Breast epithelium (tissue), 3 donors: ENCODE results near the gene AFG1L.
A peak's percentile ranks its signal among the peaks of the same experiment; 100 is the strongest.

Experiments
- CTCF ChIP-seq, 3 donors: fragments of 450-650 bp; IDR thresholded peaks; one replicate each; pipeline ENCODE4 v1.5.1; 2016 to 2017; ENCODE audit warnings: antibody characterized with exemption in 3 of 3, mild to moderate bottlenecking in 3 of 3, moderate library complexity in 3 of 3
- POLR2A ChIP-seq: fragments of 450-650 bp; IDR thresholded peaks from one replicate; pipeline ENCODE4 v1.6.1; 2016; ENCODE audit warnings: antibody characterized with exemption, mild to moderate bottlenecking, moderate library complexity
- POLR2AphosphoS5 ChIP-seq, 3 donors: sonication (generic); formaldehyde crosslinking; IDR thresholded peaks; one replicate each; pipeline ENCODE4 v1.6.1; 2017; ENCODE audit warnings: antibody characterized with exemption in 3 of 3

- TF ChIP-seq CTCF (IDR thresholded peaks at IDR 0.05) (peak in 1 of 3 donors; percentile 6), POLR2AphosphoS5 (IDR thresholded peaks at IDR 0.05) (peak; percentile 78 to 91 (median 91)), POLR2A (no peak)
These were observed at the start of gene AFG1L for GRCh38 chr6:108294727-108295625.
